HG02852 (cell line): ENCODE measurements around the gene MTCH2.
"Not testable (repeated sequence)": the region's sequence is repeated elsewhere in the genome, so short reads cannot be mapped to it uniquely, and the experiment has no call there.

Source experiments
- ATAC-seq: cut with Tn5 transposase; IDR thresholded peaks from one replicate; pipeline ENCODE4 v1.9.1; 2021; ENCODE audit warnings: mild to moderate bottlenecking, moderate library complexity; ENCODE audit not compliant: unreplicated experiment

Gene MTCH2

GRCh38 chr11:47640506-47640905 lies 1.9 kb downstream of the MTCH2 start:
- ATAC-seq: not testable (repeated sequence)

- ATAC-seq: not testable (repeated sequence)
Measured at GRCh38 chr11:47636331-47636730, 6.0 kb downstream of the MTCH2 start.

GRCh38 chr11:47631473-47631872 lies 10.9 kb downstream of the MTCH2 start:
- ATAC-seq: no peak

GRCh38 chr11:47628026-47628425 lies 14.3 kb downstream of the MTCH2 start:
- no peak for ATAC-seq

- no peak for ATAC-seq
Measured at GRCh38 chr11:47626234-47626633, 16.1 kb downstream of the MTCH2 start.

- ATAC-seq: no peak
Measured at GRCh38 chr11:47620836-47621378, 21.5 kb downstream of the MTCH2 start.

- ATAC-seq: no peak
Measured at GRCh38 chr11:47617417-47617809, 24.9 kb downstream of the MTCH2 start.

- ATAC-seq: no peak
Measured at GRCh38 chr11:47616726-47617416, 25.5 kb downstream of the MTCH2 start.

GRCh38 chr11:47615249-47615648 lies 27.1 kb downstream of the MTCH2 start:
- no peak for ATAC-seq

- peak; percentile 78 for ATAC-seq
Measured at GRCh38 chr11:47611348-47611794, 31.0 kb downstream of the MTCH2 start.

- ATAC-seq: no peak
Measured at GRCh38 chr11:47609675-47610074, 32.7 kb downstream of the MTCH2 start.

GRCh38 chr11:47607380-47607779 lies 35.0 kb downstream of the MTCH2 start:
- no peak for ATAC-seq

- ATAC-seq: no peak
Measured at GRCh38 chr11:47606731-47607130, 35.6 kb downstream of the MTCH2 start.

- ATAC-seq: no peak
Measured at GRCh38 chr11:47605921-47606320, 36.4 kb downstream of the MTCH2 start.

- no peak for ATAC-seq
Measured at GRCh38 chr11:47603295-47603694, 39.1 kb downstream of the MTCH2 start.

GRCh38 chr11:47599902-47600301 lies 42.5 kb downstream of the MTCH2 start:
- ATAC-seq: no peak

- no peak for ATAC-seq
Measured at GRCh38 chr11:47595967-47596366, 46.4 kb downstream of the MTCH2 start.

- no peak for ATAC-seq
Measured at GRCh38 chr11:47595029-47595428, 47.3 kb downstream of the MTCH2 start.

GRCh38 chr11:47593934-47594855 lies 48.2 kb downstream of the MTCH2 start, which contains the start of gene C1QTNF4:
C1QTNF4 (minus strand) TSS chr11:47594411; CDS start chr11:47590810, 3,601 bp downstream.
- ATAC-seq: no peak

- no peak for ATAC-seq
Measured at GRCh38 chr11:47593492-47593933, 48.8 kb downstream of the MTCH2 start.

GRCh38 chr11:47592970-47593369 lies 49.4 kb downstream of the MTCH2 start:
- ATAC-seq: no peak
